ENCODE measurements around the gene LRBA. TPM values are rescaled to one million over a fixed set of nuclear protein-coding genes. Genes with fewer than 3 reads are reported as not detected.
"Not testable (repeated sequence)": the region's sequence is repeated elsewhere in the genome, so short reads cannot be mapped to it uniquely, and the experiment has no call there.

The LRBA gene
- total RNA-seq, 8 experiments from 2014 or later: 15.9 to 71.4 (median 24.7) TPM

DNA sequence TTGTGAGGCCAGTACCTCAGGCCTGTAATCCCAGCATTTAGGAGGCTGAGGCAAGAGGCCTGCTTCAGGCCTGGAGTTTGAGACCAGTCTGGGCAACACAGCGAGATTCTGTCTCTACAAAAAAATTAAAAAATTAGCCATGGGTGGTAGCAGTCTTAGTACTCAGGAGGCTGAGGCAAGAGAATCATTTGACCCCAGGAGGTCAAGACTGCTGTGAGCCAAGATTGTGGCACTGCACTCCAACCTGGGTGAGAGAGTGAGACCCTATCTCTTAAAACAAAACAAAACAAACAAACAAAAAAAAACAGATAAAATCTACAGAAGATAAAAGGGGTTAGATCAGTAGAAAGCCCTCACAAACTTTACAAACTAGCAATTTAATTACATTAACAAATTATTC is 352.4 kb downstream of the LRBA start:
- in situ Hi-C loops (cut with MboI; ENCODE audit: low pct_unique_long_range_greater_than_20kb in 2 of 9, low sequenced_read_pairs in 9 of 9, unreplicated experiment in 9 of 9): no loop called here
- no peak for ATAC-seq (replicated peaks in 6 of 8)
- Histone ChIP-seq H3K4me1 (replicated peaks in 1 of 2) (no peaks in the 10 kb centered on the region), H3K27ac (no peak overlapping the region), H3K4me3 (no peak overlapping the region)
- WGBS, 10 experiments: 60 to 100% (median 100%) methylated on average over 1 of the region's 1 CpG; no CpG with 5 or more reads in 2 of the 10 experiments

DNA sequence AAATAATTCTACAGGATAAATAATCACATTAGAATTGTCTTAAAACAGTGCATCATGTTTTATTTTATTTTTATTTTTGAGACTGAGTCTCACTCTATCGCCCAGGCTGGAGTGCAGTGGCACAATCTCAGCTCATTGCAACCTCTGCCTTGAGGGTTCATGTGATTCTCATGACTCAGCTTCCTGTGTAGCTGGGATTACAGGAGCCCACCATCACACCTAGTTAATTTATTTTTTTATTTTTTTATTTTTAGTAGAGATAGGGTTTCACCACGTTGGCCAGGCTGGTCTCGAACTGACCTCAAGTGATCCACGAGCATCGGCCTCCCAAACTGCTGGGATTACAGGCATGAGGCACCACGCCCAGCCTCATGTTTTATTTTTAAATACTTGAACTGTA is 353.5 kb downstream of the LRBA start:
- H3K27ac ChIP-seq; H3K4me3 ChIP-seq; H3K4me1 ChIP-seq (replicated peaks in 1 of 2); in situ Hi-C loops (cut with MboI; ENCODE audit: low pct_unique_long_range_greater_than_20kb in 2 of 9, low sequenced_read_pairs in 9 of 9, unreplicated experiment in 9 of 9); ATAC-seq (replicated peaks in 6 of 8): not testable (repeated sequence)
- 77 to 100% (median 92%) methylated on average over 1 to 6 of the region's 6 CpGs for WGBS, 10 experiments

DNA sequence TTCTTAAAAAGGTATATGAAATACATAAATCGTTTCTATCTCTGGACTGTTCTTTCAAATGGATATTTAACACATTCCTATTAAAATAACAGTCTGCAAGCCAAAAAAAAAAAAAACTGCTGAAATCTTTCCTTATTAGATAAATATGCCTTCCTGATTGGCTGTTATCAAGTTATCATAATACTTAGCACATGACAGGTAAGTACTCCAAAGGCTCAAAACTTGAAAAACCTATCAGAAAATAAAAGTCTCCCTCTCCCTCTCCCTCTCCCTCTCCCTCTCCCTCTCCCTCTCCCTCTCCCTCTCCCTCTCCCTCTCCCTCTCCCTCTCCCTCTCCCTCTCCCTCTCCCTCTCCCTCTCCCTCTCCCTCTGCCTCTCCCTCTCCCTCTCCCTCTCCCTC is 356.8 kb downstream of the LRBA start:
- H3K4me1 ChIP-seq (replicated peaks in 1 of 2); H3K4me3 ChIP-seq; ATAC-seq (replicated peaks in 6 of 8); H3K27ac ChIP-seq; in situ Hi-C loops (cut with MboI; ENCODE audit: low pct_unique_long_range_greater_than_20kb in 2 of 9, low sequenced_read_pairs in 9 of 9, unreplicated experiment in 9 of 9): not testable (repeated sequence)
- WGBS, 10 experiments: 25 to 100% (median 100%) methylated on average over 1 of the region's 1 CpG; no CpG with 5 or more reads in 3 of the 10 experiments

DNA sequence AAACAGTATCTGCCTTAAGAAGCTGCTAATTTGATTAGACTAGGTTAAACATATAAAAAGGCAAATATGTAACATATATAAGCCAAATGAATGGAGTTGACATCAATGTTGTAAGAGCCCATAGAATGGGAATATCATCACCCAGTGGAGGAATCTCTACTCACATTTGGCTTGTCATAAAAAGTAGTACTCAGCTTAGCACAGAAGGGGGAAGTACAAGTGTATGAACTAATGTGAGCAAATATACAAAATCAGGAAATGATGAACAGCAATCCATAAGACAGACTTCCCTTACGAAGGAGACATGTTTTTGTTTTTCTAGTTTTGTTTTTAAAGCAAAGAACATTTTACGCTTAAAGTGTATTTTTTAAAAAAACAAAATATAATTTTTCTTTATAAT is 358.2 kb downstream of the LRBA start:
- 89 to 100% (median 95%) methylated on average over 1 to 2 of the region's 2 CpGs; no CpG with 5 or more reads in 1 of the 10 experiments for WGBS, 10 experiments
- Histone ChIP-seq H3K27ac (no peak overlapping the region), H3K4me1 (replicated peaks in 1 of 2) (no peaks in the 10 kb centered on the region), H3K4me3 (no peak overlapping the region)
- in situ Hi-C loops (cut with MboI; ENCODE audit: low pct_unique_long_range_greater_than_20kb in 2 of 9, low sequenced_read_pairs in 9 of 9, unreplicated experiment in 9 of 9): no loop called here
- no peak for ATAC-seq (replicated peaks in 6 of 8)

DNA sequence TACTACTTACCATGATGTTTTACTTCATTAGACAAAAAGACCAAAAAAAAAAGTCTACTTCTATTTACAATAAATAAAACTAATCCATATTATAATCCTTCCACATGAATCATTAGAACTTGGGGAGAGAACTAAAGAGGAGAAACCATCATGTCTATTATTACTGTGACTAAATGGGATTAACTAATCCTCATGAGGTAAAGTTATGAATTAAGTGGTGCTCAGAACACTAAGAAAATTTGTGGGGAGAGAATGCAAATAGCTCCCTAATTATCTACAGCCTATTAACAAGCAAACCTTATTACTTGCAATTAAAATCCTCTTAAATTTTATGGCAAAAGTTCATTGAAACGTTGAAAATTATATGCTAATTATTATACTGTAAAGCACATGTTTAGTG is 364.3 kb downstream of the LRBA start:
- Histone ChIP-seq H3K27ac (no peak overlapping the region), H3K4me3 (no peak overlapping the region), H3K4me1 (replicated peaks in 1 of 2) (no peaks in the 10 kb centered on the region)
- ATAC-seq (replicated peaks in 6 of 8): no peak
- WGBS, 10 experiments: 44 to 100% (median 77%) methylated on average over 1 of the region's 1 CpG; no CpG with 5 or more reads in 4 of the 10 experiments
- in situ Hi-C loops (cut with MboI; ENCODE audit: low pct_unique_long_range_greater_than_20kb in 2 of 9, low sequenced_read_pairs in 9 of 9, unreplicated experiment in 9 of 9): no loop called here

DNA sequence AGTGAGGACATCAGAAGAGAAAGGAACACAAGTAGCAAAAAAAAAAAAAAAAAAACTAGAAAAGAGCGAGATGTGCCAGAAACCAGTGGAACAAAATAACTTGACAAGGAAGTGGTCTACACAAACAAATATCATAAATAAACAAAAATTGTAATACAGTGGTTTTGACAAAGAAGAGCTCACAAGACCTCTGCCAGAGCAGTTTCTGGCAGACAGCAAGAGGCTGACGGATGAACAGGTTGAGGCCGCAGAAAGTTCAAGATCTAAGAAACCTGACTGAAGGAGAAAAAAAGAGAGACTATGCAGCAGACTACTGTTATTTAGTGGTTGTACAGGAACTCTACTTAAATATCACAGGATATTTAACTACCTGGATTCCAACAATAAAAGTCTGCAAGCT is 367.0 kb downstream of the LRBA start:
- Histone ChIP-seq H3K4me1 (replicated peaks in 1 of 2) (no peaks in the 10 kb centered on the region), H3K27ac (no peak overlapping the region), H3K4me3 (no peak overlapping the region)
- WGBS, 10 experiments: 71 to 100% (median 100%) methylated on average over 1 to 3 of the region's 3 CpGs; no CpG with 5 or more reads in 1 of the 10 experiments
- ATAC-seq (replicated peaks in 6 of 8): no peak
- in situ Hi-C loops (cut with MboI; ENCODE audit: low pct_unique_long_range_greater_than_20kb in 2 of 9, low sequenced_read_pairs in 9 of 9, unreplicated experiment in 9 of 9): no loop called here

DNA sequence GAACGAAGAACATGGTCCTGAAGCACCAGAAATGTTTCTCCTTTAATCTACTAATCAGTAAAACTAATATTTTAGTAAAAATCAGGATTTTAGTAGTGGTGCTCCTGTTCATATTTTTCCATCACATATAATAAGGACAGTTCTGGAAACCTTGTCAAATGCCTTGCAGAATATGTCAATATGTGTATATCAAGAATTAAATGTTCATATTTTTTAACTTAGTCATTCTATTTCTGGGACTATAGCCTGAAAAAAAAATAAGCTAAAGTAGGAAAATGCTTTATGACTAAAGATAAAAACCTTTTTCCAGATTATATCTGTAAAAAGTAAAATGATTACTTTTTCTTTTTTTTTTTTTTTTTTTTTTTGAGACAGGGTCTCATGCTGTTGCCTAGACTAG is 368.1 kb downstream of the LRBA start:
- 75 to 100% (median 100%) methylated on average over 1 of the region's 1 CpG for WGBS, 10 experiments
- no peaks in the 10 kb centered on the region for H3K4me1 ChIP-seq (replicated peaks in 1 of 2)
- H3K4me3 ChIP-seq: no peak overlapping the region

DNA sequence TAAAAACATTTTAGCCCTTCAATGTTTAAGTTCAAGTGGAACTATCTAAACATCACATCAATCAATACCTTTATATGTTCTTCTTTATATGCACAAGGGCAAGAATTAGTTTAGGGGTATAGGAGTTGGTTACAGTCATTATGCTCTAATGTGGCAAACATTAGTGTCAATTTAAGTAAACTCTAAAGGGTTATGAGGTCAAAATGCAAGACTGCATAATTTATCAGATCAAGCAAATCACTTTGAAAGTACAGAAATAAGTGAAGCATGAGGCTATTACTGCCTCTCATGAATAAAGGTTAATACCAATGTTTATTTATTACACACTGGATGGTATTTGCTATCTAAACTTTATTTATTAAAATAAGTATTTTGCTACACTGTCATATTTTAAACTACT is 373.5 kb downstream of the LRBA start:
- no peak for ATAC-seq (replicated peaks in 6 of 8)
- no peak overlapping the region for H3K27ac ChIP-seq
- in situ Hi-C loops (cut with MboI; ENCODE audit: low pct_unique_long_range_greater_than_20kb in 2 of 9, low sequenced_read_pairs in 9 of 9, unreplicated experiment in 9 of 9): no loop called here
- no peak overlapping the region for H3K4me3 ChIP-seq
- no peaks in the 10 kb centered on the region for H3K4me1 ChIP-seq (replicated peaks in 1 of 2)

More for the DNA sequence above, 368.1 kb downstream of the LRBA start:
- no peak overlapping the region for H3K27ac ChIP-seq
- in situ Hi-C loops (cut with MboI; ENCODE audit: low pct_unique_long_range_greater_than_20kb in 2 of 9, low sequenced_read_pairs in 9 of 9, unreplicated experiment in 9 of 9): no loop called here
- ATAC-seq (replicated peaks in 6 of 8): no peak

DNA sequence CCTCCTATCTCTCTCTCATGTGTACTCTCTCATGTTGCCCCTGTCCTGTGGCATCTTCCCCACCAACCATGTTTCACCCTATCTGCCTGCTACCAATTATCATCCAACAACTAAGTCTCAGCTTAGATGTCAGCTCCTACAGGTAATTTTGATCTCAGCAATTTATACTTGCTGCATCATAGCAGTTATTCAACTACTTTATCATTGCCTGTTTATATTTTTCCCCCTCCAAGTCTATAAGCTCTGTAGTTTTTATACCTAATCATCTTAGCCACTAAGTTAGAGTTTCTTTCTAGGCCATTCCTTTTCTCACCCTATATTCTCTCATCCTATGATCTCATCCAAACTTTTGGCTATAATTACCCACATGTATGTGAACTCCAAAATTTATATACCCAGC is 382.4 kb downstream of the LRBA start:
- H3K27ac ChIP-seq: no peak overlapping the region
- ATAC-seq (replicated peaks in 6 of 8): no peak
- H3K4me3 ChIP-seq: no peak overlapping the region
- in situ Hi-C loops (cut with MboI; ENCODE audit: low pct_unique_long_range_greater_than_20kb in 2 of 9, low sequenced_read_pairs in 9 of 9, unreplicated experiment in 9 of 9): no loop called here
- H3K4me1 ChIP-seq (replicated peaks in 1 of 2): no peaks in the 10 kb centered on the region

DNA sequence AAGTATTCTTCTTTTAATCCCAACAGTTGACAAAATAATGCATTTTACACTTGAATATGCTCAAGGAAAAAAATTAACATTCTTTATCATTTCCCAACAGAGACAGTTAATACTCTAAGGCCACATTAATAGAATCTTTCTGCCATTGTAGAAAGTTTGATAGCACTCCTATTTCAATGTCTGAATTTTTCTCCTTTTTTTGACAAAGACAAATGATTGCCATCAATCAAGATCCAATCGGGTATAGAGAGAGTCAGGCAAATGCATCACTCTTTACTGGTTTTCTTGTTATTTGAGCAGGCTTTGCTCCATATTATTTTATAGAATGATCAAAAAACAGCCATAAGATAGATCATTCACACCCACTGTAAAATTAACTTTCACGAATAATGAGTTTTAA is 387.0 kb downstream of the LRBA start:
- ATAC-seq (replicated peaks in 6 of 8): no peak
- in situ Hi-C loops (cut with MboI; ENCODE audit: low pct_unique_long_range_greater_than_20kb in 2 of 9, low sequenced_read_pairs in 9 of 9, unreplicated experiment in 9 of 9): no loop called here
- Histone ChIP-seq H3K4me3 (no peak overlapping the region), H3K27ac (no peak overlapping the region), H3K4me1 (replicated peaks in 1 of 2) (no peaks in the 10 kb centered on the region)
- 64 to 100% (median 94%) methylated on average over 2 of the region's 2 CpGs; no CpG with 5 or more reads in 2 of the 10 experiments for WGBS, 10 experiments

DNA sequence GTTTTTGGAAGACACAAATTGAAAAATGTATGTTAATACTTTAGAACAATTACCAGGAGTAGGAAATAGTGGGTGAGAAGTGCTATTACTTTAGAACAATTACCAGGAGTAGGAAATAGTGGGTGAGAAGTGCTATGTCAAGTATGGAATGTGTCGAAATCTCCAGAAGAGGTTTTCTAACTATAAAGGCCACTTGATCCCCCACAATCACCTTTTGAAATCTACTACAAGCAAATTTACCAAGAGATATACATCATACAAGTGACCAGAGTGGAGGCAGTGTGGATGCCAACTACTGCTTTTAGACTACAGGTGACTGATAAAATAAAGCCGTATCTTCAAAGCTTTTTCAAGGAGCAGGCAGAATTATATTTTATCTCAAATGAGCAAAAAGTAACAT is 390.1 kb downstream of the LRBA start:
- WGBS, 10 experiments: 40 to 100% (median 100%) methylated on average over 1 to 2 of the region's 2 CpGs; no CpG with 5 or more reads in 1 of the 10 experiments
- in situ Hi-C loops (cut with MboI; ENCODE audit: low pct_unique_long_range_greater_than_20kb in 2 of 9, low sequenced_read_pairs in 9 of 9, unreplicated experiment in 9 of 9): no loop called here
- Histone ChIP-seq H3K4me3 (no peak overlapping the region), H3K27ac (no peak overlapping the region), H3K4me1 (replicated peaks in 1 of 2) (no peaks in the 10 kb centered on the region)
- no peak for ATAC-seq (replicated peaks in 6 of 8)

DNA sequence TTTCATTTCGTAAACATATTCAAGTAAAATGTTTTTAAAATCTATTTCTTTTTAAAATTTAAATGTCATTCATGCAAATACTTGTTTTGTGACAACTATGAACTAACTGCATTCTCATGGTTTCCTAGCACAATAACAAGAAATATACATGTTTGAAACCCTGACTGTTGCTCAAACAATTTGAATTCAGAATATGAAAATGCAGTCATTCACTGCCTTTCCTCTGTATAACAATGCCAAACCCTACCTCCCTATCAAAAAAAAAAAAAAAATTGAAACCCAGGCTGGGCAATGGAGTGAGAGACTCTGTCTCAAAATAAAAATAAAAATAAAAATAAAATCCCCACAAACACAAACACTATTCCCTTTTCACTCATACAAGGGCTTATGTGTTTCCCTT is 391.0 kb downstream of the LRBA start:
- ATAC-seq (replicated peaks in 6 of 8): peak in 2 of 8 experiments; percentile 75 to 78
- no peak overlapping the region for H3K4me3 ChIP-seq
- 18 to 100% (median 83%) methylated on average over 1 of the region's 1 CpG for WGBS, 10 experiments
- in situ Hi-C loops (cut with MboI; ENCODE audit: low pct_unique_long_range_greater_than_20kb in 2 of 9, low sequenced_read_pairs in 9 of 9, unreplicated experiment in 9 of 9): no loop called here
- no peak overlapping the region for H3K27ac ChIP-seq
- no peaks in the 10 kb centered on the region for H3K4me1 ChIP-seq (replicated peaks in 1 of 2)

DNA sequence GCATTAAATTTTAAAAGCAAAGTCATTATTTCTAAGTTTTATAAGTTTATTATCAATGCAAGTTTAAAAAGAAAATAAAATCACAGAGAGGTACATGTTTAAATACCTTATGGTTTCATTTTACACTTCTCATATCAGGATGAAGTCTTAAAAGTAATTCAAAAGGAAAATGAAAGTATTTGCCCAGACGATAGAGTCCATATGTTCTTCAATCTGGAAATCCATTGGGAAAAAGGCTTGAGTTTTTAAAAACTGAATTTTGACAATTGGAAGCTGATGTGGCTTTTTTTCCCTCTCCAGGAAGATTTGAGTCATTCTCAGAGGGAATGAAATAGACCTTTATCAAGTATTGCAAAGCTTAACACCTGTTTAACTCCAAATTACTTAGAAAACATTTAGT is 396.0 kb downstream of the LRBA start:
- in situ Hi-C loops (cut with MboI; ENCODE audit: low pct_unique_long_range_greater_than_20kb in 2 of 9, low sequenced_read_pairs in 9 of 9, unreplicated experiment in 9 of 9): no loop called here
- ATAC-seq (replicated peaks in 6 of 8): no peak
- WGBS, 10 experiments: 14 to 100% (median 89%) methylated on average over 1 of the region's 1 CpG; no CpG with 5 or more reads in 1 of the 10 experiments
- Histone ChIP-seq H3K4me3 (no peak overlapping the region), H3K27ac (no peak overlapping the region), H3K4me1 (replicated peaks in 1 of 2) (no peaks in the 10 kb centered on the region)

DNA sequence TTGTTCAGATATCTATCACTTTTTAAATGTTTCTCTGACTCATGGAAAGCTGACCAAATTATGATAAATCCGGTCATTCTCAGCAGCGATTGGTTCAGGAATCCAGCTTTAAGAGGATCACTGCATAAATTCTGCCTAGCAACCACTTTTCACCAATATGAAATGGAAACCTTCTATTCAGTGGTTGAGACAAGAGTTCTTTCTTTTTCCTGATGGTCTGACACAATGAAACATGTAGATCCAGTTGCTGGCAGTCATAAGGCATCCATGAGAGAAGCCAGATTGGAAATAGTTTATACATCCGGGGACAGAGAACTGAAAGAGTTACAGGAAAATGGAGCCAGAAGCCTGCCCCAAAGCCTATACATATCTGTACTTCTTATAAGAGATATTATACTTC is 406.0 kb downstream of the LRBA start:
- H3K4me1 ChIP-seq (replicated peaks in 1 of 2): no peaks in the 10 kb centered on the region
- H3K27ac ChIP-seq: no peak overlapping the region
- 90 to 100% (median 100%) methylated on average over 1 to 3 of the region's 3 CpGs; no CpG with 5 or more reads in 2 of the 10 experiments for WGBS, 10 experiments
- no peak for ATAC-seq (replicated peaks in 6 of 8)
- no peak overlapping the region for H3K4me3 ChIP-seq
- in situ Hi-C loops (cut with MboI; ENCODE audit: low pct_unique_long_range_greater_than_20kb in 2 of 9, low sequenced_read_pairs in 9 of 9, unreplicated experiment in 9 of 9): no loop called here
